Measurements from ENCODE around the gene SLC2A9.
"Not testable (repeated sequence)": the region's sequence is repeated elsewhere in the genome, so short reads cannot be mapped to it uniquely, and the experiment has no call there.

Gene SLC2A9

DNA sequence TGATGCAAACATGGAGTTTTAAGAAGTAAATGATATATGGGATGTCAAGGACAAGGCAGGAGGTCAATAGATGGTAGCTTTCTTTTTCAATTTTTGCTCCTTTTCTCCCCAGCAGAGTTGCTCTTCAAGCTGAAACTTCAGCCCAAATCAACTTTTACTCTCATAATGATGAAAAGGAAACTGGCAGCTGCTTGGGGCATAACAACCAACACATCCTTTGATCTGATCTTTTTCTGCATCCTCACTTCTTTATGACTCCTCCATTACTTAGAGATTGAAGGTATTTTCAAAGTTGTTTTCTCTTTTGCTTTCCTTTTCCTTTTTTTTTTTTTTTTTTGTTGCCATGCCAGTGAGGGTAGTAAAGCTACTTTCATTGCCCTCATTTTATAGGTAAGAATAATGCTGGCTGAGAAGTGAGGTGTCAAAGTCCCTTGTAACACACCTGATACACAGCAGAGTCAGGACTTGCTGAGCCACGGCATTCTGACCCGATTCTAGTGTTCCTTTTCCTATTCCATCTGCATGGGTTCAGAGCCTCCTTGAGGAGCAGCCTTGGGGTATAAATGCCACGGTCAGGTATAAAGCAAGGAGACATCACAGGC lies 26.9 kb downstream of the SLC2A9 start:
- DNase-seq, result no peak

GRCh38 chr4:9989918-9990635 lies 31.2 kb downstream of the SLC2A9 start:
- DNase-seq, result no peak

- no peak for DNase-seq
Measured at GRCh38 chr4:9988933-9989332, 32.4 kb downstream of the SLC2A9 start.

GRCh38 chr4:9988363-9988749 lies 32.9 kb downstream of the SLC2A9 start:
- DNase-seq, result no peak

DNA sequence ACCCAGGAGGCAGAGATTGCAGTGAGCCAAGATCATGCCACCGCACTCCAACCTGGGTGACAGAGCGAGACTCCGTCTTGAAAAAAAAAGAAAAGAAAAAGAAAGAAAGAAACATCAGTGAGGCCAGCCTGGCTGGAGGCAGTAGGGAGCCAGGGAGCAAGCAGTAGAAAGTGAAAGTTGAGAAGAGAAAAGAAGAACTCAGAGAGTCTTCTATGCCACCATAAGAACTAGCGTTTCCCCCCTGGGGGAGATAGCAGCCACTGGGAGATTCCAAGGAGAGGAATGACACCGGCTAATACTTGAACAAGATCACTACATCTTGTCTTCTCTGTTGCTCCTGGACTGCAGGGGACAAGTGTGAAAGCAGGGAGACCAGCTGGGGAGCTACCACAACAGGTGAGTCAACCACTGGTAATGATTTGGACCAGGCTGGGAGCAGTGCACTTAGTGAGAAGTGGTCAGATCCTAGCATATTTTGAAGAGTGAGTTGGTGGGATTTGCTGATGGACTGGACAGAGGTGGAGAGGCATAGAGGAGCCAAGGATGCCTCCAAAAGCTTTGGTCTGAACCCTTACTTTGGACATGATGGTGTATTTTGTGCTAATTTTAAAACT lies 33.4 kb downstream of the SLC2A9 start:
- DNase-seq, result no peak

- DNase-seq, result no peak
Measured at GRCh38 chr4:9984621-9985020, 36.7 kb downstream of the SLC2A9 start.

GRCh38 chr4:9983211-9983610 lies 38.1 kb downstream of the SLC2A9 start:
- no peak for DNase-seq

DNA sequence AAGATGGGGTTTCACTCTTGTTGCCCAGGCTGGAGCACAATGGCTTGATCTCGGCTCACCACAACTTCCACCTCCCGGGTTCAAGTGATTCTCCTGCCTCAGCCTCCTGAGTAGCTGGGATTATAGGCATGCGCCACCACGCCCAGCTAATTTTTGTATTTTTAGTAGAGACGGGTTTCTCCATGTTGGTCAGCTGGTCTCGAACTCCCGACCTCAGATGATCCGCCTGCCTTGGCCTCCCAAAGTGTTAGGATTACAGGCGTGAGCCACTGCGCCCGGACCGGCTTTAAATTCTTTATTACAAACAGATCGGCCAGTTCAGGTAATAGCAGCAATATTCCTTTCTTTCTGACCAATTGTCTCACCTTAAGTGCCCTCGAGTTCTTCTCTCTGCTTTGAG lies 39.4 kb downstream of the SLC2A9 start:
- not testable (repeated sequence) for DNase-seq

- no peak for DNase-seq
Measured at GRCh38 chr4:9980898-9981297, 40.4 kb downstream of the SLC2A9 start.

GRCh38 chr4:9979101-9979701 lies 42.1 kb downstream of the SLC2A9 start:
- DNase-seq, result no peak

DNA sequence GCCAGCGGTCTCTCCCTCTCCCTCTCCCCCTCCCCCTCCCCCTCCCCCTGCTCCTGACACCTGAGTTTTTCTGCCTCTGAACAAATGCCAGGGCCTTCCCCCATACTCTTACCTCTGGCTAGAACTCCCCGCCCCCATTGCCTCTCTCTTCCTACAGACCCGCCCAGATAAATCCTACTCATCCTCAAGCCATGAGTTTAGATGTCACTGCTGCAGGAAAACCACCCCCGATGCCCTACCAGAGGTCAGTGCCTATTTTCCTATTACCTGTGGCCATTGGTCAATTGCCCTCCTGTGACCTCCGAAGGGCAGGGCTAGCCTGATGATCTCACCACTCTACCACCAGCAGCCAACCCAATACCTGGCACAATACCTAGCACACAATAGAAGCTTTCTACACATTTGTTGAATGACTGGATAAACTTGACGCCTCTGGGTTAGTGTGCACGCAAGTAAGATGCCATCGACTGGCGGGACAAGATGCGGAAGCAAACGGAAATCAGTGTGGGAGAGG lies 43.7 kb downstream of the SLC2A9 start:
- no peak for DNase-seq

GRCh38 chr4:9976781-9977180 lies 44.5 kb downstream of the SLC2A9 start:
- no peak for DNase-seq

DNA sequence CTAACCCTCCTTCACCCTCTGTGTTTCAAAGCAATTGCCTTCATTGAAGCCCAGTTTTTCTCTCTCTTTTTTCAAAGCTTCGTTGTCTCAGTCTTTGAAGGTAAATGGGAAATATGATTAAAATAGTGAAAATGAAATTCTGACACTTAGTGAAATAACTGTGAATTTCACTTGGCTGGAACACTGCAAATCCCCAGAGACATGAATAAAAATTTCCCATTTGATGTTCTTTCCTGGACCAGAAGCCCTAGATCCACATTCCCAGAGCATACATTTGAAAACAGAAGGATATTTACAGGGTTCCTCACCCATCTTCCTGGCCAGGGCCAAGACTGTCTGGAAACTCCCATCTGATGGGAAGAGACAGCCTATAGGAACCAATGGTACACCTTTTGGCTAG lies 45.0 kb downstream of the SLC2A9 start:
- no peak for DNase-seq

DNA sequence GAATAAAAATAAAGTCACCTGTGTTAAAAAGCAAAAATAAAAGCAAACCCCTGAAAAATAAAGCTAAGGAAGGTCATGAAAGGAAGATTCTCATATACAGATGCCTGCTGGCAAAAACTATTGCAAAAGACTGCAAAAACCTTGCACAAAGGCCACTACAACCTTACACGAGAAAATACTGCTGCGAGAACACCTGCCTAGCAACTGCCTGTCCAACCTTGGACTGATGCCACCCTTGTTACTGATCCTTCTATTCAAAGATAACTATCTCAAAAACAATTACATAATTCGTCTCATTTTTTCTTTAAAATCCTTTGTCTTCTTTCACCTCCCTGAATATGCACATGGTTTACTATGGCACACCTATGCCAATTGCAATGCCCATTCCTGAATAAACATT lies 49.6 kb downstream of the SLC2A9 start:
- DNase-seq, result no peak

DNA sequence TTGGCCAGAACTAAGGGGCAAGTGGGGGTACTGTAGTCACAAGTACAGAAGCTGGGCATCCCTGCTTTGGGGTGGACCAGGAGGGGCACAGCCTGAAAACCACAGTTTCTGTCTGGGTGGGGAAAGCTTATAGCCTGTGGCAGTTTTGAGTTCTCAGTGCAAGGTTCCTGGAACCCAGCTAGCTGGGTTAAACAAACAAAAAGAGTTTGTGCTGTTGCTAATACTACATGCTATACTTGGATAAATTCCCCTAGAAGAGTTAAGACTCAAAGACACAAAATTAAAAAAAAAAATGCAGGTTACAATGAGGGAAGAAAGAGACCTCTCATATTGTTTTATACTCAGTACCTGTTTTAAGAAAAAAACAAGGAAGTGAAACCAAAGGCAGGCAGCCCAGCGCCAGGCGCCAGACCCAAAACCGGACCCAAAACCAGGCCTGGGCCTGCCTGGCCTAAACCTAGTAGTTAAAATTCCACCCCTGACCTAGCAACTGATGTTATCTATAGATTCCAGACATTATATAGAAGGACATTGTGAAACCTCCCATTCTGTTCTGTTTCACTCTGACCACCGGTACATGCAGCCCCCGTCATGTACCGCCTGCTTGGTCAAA lies 50.8 kb downstream of the SLC2A9 start:
- no peak for DNase-seq

DNA sequence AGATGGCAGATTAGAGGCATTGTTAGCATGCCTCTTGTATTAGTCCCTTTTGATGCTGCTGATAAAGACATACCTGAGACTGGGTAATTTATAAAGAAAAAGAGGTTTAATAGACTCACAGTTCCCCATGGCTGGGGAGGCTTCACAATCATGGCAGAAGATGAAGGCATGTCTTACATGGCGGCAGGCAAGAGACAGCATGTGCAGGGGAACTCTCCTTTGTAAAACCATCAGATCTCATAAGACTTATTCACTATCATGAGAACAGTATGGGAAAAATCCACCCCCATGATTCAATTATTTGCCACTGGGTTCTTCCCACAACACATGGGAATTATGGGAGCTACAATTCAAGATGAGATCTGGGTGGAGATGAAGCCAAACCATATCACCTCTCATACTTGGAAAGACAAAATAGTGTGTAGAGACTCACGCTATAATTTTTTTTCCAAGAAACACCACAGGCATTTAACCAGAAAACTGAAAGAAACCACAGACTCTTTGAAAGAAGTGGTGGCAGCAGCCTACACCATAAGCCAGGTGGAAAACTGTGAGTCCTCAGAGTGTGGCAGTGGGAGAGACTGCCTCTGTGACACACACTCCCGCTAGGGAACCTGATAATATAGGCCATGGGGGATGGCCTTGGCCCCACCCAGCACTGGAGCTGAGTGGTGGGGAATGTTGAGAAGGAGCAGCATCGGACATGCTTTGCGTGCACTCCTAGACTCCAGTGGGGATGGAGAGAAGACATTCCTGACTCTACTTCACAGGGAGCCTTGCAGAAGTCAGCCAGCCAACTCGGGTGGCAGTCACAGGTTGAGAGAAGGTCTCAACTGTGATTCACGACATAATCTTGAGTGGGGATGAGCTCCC lies 51.5 kb downstream of the SLC2A9 start:
- no peak for DNase-seq

DNA sequence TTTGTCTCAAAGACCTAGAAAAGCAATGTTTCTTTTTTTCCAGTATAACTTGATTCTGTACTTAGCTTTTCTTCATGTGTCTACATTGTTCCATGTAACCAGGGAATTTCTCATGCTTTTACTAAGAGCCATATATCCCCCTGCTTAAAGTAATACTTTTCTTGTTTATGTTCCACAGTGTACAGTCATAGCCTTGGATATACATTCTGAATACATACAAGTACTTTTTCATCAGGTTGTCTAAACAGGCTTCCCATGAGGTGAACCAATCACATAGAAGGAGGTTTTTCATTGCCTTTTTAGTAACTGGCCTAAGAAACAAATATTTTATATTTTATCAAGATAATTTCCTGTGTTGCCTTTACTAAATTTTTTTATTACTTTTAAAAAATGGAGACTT lies 52.8 kb downstream of the SLC2A9 start:
- no peak for DNase-seq

GRCh38 chr4:9964879-9965278 lies 56.4 kb downstream of the SLC2A9 start:
- DNase-seq, result no peak

DNA sequence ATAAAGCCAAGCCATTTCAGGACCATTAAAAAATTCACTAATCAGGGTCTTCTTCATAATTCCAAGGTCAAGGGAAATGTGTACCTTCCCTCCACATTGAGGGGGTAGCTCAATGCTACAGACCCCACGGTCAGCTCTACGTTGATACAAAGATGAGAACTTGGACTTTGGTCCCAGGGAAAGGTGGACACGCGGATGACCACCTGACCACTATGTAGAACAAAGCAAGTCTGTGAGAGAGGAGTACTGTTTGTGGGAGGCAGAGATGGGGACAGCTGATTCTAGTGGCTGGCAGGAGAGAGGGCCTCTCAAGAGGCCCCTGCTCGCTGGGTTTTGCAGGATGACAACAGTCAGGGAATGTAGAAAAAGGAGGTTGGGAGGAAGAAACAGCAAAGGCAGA lies 58.0 kb downstream of the SLC2A9 start:
- DNase-seq, result no peak

DNA sequence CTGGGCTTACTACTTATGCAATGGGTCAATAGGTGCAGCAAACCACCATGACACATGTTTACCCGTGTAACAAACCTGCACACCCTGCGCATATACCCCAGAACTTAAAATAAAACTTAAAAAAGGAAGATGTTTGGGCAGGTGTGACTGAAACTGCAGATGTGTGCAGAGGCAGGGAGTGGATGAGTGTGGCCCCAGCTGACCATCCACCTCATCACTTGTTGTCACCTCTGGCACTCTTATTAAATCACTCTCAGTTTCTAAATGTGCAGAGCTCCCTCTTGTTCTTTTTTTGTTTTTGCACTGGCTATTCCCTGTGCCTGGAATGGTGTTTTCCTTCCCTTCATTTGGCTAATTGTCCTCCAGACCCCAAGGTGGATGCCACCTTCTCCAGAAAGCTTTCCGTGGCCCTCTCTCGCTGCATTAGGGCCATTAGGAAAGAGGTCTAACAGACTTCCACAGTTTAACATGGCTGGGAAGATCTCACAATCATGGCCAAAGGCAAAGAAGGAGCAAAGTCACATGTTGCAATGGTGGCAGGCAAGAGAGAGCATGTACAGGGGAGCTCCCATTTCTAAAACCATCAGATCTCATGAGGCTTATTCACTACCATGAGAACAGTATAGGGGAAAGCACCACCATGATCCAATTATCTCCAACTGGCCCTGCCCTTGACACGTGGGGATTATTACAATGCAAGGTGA lies 58.5 kb downstream of the SLC2A9 start:
- DNase-seq, result no peak

DNA sequence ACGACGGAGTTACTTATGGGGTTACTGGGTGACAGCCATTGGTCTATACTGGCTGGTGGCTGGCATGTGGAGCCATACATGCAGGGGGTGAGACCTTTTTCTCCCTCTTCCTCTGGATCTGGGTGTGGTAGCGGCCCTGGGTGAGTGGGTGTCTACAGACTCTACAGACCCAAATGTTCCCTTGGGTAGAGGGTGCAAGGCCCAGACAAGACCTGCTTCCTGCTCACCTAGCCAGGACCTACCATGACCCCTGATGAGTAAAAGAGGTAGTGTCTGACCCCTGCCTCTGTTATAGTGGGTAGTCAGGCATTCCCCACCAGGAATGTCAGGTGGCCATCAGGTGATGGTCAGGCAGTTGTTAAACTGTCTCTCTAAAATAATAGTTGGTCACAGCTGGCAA lies 66.8 kb downstream of the SLC2A9 start:
- no peak for DNase-seq

DNA sequence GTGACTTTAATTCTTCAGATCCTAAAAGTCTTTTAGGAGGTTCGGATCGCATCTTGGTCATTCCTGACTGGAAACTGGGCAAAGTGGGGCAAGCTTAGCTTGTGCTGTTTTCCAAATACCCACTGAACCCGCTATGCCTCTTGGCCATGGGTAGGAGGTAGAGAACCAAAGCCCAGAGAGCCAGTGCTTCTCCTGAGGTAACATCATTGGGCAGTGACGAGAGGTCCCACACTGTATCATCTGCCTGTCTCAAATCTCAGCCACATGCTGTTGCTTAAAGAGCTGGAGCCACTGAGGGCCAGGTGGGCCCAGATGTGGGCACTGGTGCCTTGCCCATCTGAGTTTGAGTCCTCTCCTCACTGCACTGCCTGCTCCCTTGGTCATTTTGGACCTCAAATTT lies 68.2 kb downstream of the SLC2A9 start:
- no peak for DNase-seq

Measured in activated CD4-positive, CD25-positive, alpha-beta regulatory T cell treated with anti-CD3 and anti-CD28 coated beads, Interleukin-2, amount 50 U/mL, for 72 hours (primary cell).